Left lung (tissue), 10 donors: ENCODE results near the gene GANC. TPM values are rescaled to one million over a fixed set of nuclear protein-coding genes. Genes with fewer than 3 reads are reported as not detected.
A peak's percentile ranks its signal among the peaks of the same experiment; 100 is the strongest.

ENCODE experiments used
- ATAC-seq: fragments of 200-7000 bp; cut with Tn5 transposase; one replicate; pipeline ENCODE4 v1.9.1; 2020; ENCODE audit warnings: moderate library complexity
- DNase-seq, 4 donors: peaks; one replicate each; pipeline ENCODE4 v3.0.0-alpha.2; 2013 to 2020
- H3K27ac ChIP-seq, 2 donors: fragments of 200-600 bp; sonication (generic) in 1 of 2; one replicate each; pipeline versions ENCODE4 v1.5.0 to v1.8.0; 2020 to 2021
- H3K27me3 ChIP-seq, 2 donors: fragments of 200-600 bp; sonication (generic) in 1 of 2; one replicate each; pipeline versions ENCODE4 v1.5.0 to v1.8.0; 2020 to 2021
- H3K36me3 ChIP-seq, 2 donors: fragments of 200-600 bp; sonication (generic) in 1 of 2; one replicate each; pipeline versions ENCODE4 v1.5.0 to v1.8.0; 2020 to 2021
- H3K4me1 ChIP-seq, 2 donors: fragments of 200-600 bp; one replicate each; pipeline ENCODE4 v1.8.0; 2021
- H3K4me3 ChIP-seq, 2 donors: fragments of 200-600 bp; sonication (generic) in 1 of 2; one replicate each; pipeline versions ENCODE4 v1.5.0 to v1.8.0; 2020 to 2021; ENCODE audit warnings: mild to moderate bottlenecking in 1 of 2
- H3K9me3 ChIP-seq, 2 donors: fragments of 200-600 bp; sonication (generic) in 1 of 2; one replicate each; pipeline versions ENCODE4 v1.5.0 to v1.8.0; 2020 to 2021
- CTCF ChIP-seq, 2 donors: fragments of 200-600 bp; sonication (generic) in 1 of 2; IDR thresholded peaks; one replicate each; pipeline versions ENCODE4 v1.5.0 to v1.8.0; 2021; ENCODE audit warnings: antibody characterized with exemption in 2 of 2
- intact Hi-C, 2 donors: fragments of 100-400 bp; cut with DNase I; formaldehyde crosslinking; loops; one replicate each; pipeline versions ENCODE4 v1.11.2 to v1.14.2; 2022
- polyA plus RNA-seq, 6 donors: library from polyadenylated mRNA; unstranded; fragments of 120-200 nt; gene quantifications; one replicate each; pipeline ENCODE4 v1.2.1, GENCODE V29; 2013; ENCODE audit not compliant: insufficient read length in 6 of 6
- total RNA-seq, 2 donors: library from RNA; stranded (reverse); fragmentation: NEBNext Ultra II Directional; extraction: Animal tissue kit (Norgen Biotek cat#: 25700); gene quantifications; one replicate each; pipeline ENCODE4 v1.2.1, GENCODE V29; 2021
- donor health status: DM: no; HTN: yes; CAD: no.
- donor health status: DM: no; HTN: no; CAD: no.

Gene GANC
- total and polyA plus RNA-seq, 8 donors, result 30.1 to 85.3 (median 37.8) TPM

- no peak for DNase-seq
- H3K27ac ChIP-seq, result no peak overlapping the region
- TF ChIP-seq CTCF (IDR thresholded peaks at IDR 0.05), result no peak
- no peaks in the 10 kb centered on the region for H3K27me3 ChIP-seq
- intact Hi-C loops, result no loop called here
- peak; percentile 76 for ATAC-seq
- H3K4me1 ChIP-seq, result peaks cover 0 to 2% of the 10 kb centered on the region in 2 donors
- H3K4me3 ChIP-seq, result no peak overlapping the region
- H3K9me3 ChIP-seq, result peaks cover 0 to 7% of the 10 kb centered on the region in 2 donors
- peaks cover 0 to 6% of the 10 kb centered on the region in 2 donors for H3K36me3 ChIP-seq
Observed at GRCh38 chr15:42375252-42375651, 102.3 kb downstream of the GANC start.

GRCh38 chr15:42375941-42376340 is 102.9 kb downstream of the GANC start:
- ATAC-seq, result no peak
- intact Hi-C loops, result no loop called here

GRCh38 chr15:42378011-42378410 is 105.0 kb downstream of the GANC start:
- no peak for TF ChIP-seq CTCF (IDR thresholded peaks at IDR 0.05)
- H3K27me3 ChIP-seq, result no peaks in the 10 kb centered on the region
- H3K4me3 ChIP-seq, result no peak overlapping the region
- intact Hi-C loops, result no loop called here
- H3K9me3 ChIP-seq, result peaks cover 0 to 7% of the 10 kb centered on the region in 2 donors
- DNase-seq (no peak), ATAC-seq (no peak)
- peaks cover 0 to 2% of the 10 kb centered on the region in 2 donors for H3K4me1 ChIP-seq
- no peaks in the 10 kb centered on the region for H3K36me3 ChIP-seq
- no peak overlapping the region for H3K27ac ChIP-seq

More at GRCh38 chr15:42375941-42376340, 102.9 kb downstream of the GANC start:
- Histone ChIP-seq H3K4me3 (no peak overlapping the region), H3K9me3 (peaks cover 0 to 7% of the 10 kb centered on the region in 2 donors), H3K27me3 (no peaks in the 10 kb centered on the region), H3K36me3 (peaks cover 0 to 6% of the 10 kb centered on the region in 2 donors), H3K27ac (no peak overlapping the region), H3K4me1 (peaks cover 0 to 2% of the 10 kb centered on the region in 2 donors)
- TF ChIP-seq CTCF (IDR thresholded peaks at IDR 0.05), result no peak
- no peak for DNase-seq

GRCh38 chr15:42384597-42384996 is 111.6 kb downstream of the GANC start:
- no peaks in the 10 kb centered on the region for H3K27me3 ChIP-seq
- no peak for ATAC-seq
- no peak overlapping the region for H3K27ac ChIP-seq
- H3K4me1 ChIP-seq, result peaks cover 0 to 5% of the 10 kb centered on the region in 2 donors
- H3K36me3 ChIP-seq, result peaks cover 0 to 52% of the 10 kb centered on the region in 2 donors
- intact Hi-C loops, result no loop called here
- no peak overlapping the region for H3K4me3 ChIP-seq
- TF ChIP-seq CTCF (IDR thresholded peaks at IDR 0.05), result no peak
- DNase-seq, result no peak
- no peaks in the 10 kb centered on the region for H3K9me3 ChIP-seq

- peaks cover 0 to 5% of the 10 kb centered on the region in 2 donors for H3K4me1 ChIP-seq
- no peaks in the 10 kb centered on the region for H3K27me3 ChIP-seq
- no peak overlapping the region for H3K4me3 ChIP-seq
- intact Hi-C loops, result no loop called here
- H3K9me3 ChIP-seq, result no peaks in the 10 kb centered on the region
- DNase-seq (peak in 1 of 4 donors; percentile 36), ATAC-seq (peak; percentile 55)
- peak; percentile 32 to 41 for TF ChIP-seq CTCF (IDR thresholded peaks at IDR 0.05)
- H3K36me3 ChIP-seq, result peaks cover 0 to 52% of the 10 kb centered on the region in 2 donors
- peak overlapping the region in 1 of 2 donors; percentile 33 for H3K27ac ChIP-seq
Observed at GRCh38 chr15:42385206-42385979, 112.4 kb downstream of the GANC start.
